SU-DHL-6 (cell line): ENCODE measurements around the gene BTBD2.

Experiments
- EZH2phosphoT487 ChIP-seq: fragments of 200-600 bp; sonication (generic), shearing (Covaris generic); conservative IDR thresholded peaks from 2 replicates; pipeline ENCODE4 v1.6.1; 2018; ENCODE audit warnings: mild to moderate bottlenecking, antibody characterized with exemption, low read length, moderate library complexity, mixed read lengths
- TF ChIP-seq, protein P1 (sequence below): fragments of 200-600 bp; sonication (generic); IDR thresholded peaks from one replicate; pipeline ENCODE4 v1.5.1; 2017; ENCODE audit warnings: antibody characterized with exemption, mild to moderate bottlenecking, low read length, moderate library complexity; ENCODE audit not compliant: insufficient read depth, poor library complexity, severe bottlenecking

DNA sequence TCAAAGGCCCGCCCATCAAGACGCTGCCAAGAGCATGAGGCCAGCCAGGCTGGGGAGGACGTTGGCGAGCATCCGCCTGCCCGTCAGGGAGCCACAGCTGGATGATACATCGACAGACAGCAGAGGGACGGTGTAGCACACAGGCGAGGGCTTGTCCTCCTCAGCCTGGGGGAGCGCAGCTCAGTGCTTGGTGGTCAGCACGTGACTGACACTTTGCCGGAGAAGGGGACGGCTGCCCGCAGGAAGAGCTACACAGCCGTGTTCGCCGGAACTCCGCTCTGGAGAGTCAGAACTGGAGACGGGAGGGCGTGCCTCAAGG is 40.4 kb downstream of the BTBD2 start:
- TF ChIP-seq, protein P1, sequence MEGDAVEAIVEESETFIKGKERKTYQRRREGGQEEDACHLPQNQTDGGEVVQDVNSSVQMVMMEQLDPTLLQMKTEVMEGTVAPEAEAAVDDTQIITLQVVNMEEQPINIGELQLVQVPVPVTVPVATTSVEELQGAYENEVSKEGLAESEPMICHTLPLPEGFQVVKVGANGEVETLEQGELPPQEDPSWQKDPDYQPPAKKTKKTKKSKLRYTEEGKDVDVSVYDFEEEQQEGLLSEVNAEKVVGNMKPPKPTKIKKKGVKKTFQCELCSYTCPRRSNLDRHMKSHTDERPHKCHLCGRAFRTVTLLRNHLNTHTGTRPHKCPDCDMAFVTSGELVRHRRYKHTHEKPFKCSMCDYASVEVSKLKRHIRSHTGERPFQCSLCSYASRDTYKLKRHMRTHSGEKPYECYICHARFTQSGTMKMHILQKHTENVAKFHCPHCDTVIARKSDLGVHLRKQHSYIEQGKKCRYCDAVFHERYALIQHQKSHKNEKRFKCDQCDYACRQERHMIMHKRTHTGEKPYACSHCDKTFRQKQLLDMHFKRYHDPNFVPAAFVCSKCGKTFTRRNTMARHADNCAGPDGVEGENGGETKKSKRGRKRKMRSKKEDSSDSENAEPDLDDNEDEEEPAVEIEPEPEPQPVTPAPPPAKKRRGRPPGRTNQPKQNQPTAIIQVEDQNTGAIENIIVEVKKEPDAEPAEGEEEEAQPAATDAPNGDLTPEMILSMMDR = no peak
- no peak for TF ChIP-seq EZH2phosphoT487
